Measurements from ENCODE around the gene CENPC. TPM values are rescaled to one million over a fixed set of nuclear protein-coding genes. Genes with fewer than 3 reads are reported as not detected.

Gene CENPC, protein sequence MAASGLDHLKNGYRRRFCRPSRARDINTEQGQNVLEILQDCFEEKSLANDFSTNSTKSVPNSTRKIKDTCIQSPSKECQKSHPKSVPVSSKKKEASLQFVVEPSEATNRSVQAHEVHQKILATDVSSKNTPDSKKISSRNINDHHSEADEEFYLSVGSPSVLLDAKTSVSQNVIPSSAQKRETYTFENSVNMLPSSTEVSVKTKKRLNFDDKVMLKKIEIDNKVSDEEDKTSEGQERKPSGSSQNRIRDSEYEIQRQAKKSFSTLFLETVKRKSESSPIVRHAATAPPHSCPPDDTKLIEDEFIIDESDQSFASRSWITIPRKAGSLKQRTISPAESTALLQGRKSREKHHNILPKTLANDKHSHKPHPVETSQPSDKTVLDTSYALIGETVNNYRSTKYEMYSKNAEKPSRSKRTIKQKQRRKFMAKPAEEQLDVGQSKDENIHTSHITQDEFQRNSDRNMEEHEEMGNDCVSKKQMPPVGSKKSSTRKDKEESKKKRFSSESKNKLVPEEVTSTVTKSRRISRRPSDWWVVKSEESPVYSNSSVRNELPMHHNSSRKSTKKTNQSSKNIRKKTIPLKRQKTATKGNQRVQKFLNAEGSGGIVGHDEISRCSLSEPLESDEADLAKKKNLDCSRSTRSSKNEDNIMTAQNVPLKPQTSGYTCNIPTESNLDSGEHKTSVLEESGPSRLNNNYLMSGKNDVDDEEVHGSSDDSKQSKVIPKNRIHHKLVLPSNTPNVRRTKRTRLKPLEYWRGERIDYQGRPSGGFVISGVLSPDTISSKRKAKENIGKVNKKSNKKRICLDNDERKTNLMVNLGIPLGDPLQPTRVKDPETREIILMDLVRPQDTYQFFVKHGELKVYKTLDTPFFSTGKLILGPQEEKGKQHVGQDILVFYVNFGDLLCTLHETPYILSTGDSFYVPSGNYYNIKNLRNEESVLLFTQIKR
- 2.7 to 4.9 TPM (median 4.1 TPM) in 5 replicates for total RNA-seq (2022; extraction: Qiagen RNA extraction; ENCODE audit: low read depth)

DNA sequence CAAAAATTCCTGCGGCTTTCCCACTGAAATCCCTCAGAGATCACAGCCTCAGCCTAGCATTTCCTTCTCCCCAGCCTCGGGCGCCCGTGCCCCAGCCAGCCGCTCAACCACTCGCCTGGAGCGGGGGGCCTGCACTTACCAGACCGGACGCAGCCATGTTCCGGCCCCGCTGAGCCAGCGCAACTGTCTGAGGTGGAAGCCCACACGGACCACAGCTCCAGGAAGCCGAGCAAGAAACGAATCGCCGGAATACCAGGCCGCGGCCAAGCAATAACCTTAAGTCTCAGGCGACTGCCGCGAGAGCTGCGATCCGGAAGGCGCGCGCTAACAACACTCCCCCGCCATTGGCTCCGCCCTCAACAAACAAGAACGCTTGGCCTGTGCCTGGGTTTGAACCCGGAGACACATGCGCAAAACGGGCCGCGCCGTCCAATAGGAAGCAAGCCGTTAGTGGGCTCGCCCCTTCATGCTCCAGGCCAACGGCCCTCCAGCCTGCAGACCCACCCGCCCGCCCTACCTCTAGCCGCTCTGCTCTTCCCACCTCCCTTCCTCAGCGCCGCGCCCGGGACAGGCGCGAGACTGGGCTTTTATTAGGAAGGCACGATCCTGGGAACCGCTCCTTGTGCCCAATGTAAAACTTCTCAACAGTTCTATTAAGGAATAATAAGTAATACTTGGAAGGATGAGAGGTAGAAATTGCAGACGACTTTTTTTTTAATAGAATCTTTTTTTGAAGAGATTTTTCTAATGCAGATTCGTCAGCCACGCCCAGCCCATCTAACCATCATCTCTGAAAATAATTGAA lies at the start of gene CENPC:
CENPC (minus strand) TSS at position 305 of the 805 bp plus-strand sequence; CDS start at position 157, 148 bp downstream.

GRCh38 chr4:67558493-67558892 lies 13.2 kb upstream of the CENPC start, which contains the start of gene STAP1:
Gene STAP1, plus strand, starts transcription at chr4:67558727. Its CDS starts 83 bp downstream, at chr4:67558810.

Other genes with a start within 250 kb of the CENPC start
- gene STAP1, start 13.2 kb upstream of the CENPC start, total RNA-seq (2022; extraction: Qiagen RNA extraction; ENCODE audit: low read depth), result not detected in 5 replicates
- gene UBA6, start 155.7 kb upstream of the CENPC start, total RNA-seq (2022; extraction: Qiagen RNA extraction; ENCODE audit: low read depth), result 12.1 to 21.5 TPM (median 20.3 TPM) in 5 replicates
- gene GNRHR, start 208.9 kb upstream of the CENPC start, total RNA-seq (2022; extraction: Qiagen RNA extraction; ENCODE audit: low read depth), result not detected in 5 replicates